ENCODE measurements around the gene TMEM175.

DNA sequence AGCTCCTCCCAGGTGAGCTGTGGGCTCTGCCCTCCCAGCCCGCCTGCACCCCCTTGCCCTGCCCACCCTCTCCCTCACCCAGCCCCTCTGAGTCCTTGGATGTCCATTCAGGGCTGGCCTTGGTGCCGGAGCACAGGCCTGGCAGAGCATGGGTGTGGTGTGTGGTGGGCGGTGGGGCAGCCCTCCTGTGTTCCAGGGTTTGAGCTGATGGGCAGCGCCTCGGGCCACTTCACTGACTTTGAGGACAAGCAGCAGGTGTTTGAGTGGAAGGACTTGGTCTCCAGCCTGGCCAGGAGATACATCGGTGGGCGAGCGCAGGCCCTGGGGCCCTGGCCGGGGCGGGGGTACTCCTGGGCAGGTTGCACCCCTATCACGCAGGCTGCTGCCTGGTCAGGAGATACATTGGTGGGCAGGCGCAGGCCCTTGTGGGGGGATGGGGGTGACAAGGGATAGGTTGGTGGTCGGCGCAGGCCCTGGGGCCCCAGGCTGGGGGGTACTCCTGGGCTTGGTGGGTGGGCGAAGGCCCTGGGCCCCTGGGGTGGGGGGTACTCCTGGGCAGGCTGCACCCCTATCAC lies 68.5 kb downstream of the TMEM175 start:
- TF ChIP-seq, protein P1, sequence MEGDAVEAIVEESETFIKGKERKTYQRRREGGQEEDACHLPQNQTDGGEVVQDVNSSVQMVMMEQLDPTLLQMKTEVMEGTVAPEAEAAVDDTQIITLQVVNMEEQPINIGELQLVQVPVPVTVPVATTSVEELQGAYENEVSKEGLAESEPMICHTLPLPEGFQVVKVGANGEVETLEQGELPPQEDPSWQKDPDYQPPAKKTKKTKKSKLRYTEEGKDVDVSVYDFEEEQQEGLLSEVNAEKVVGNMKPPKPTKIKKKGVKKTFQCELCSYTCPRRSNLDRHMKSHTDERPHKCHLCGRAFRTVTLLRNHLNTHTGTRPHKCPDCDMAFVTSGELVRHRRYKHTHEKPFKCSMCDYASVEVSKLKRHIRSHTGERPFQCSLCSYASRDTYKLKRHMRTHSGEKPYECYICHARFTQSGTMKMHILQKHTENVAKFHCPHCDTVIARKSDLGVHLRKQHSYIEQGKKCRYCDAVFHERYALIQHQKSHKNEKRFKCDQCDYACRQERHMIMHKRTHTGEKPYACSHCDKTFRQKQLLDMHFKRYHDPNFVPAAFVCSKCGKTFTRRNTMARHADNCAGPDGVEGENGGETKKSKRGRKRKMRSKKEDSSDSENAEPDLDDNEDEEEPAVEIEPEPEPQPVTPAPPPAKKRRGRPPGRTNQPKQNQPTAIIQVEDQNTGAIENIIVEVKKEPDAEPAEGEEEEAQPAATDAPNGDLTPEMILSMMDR (conservative IDR thresholded peaks at IDR 0.05): no peak
- TF ChIP-seq EZH2 (IDR thresholded peaks at IDR 0.05; ENCODE audit: low read depth): no peak
